A673 (cell line): ENCODE measurements around the gene GRIK1. TPM values are rescaled to one million over a fixed set of nuclear protein-coding genes. Genes with fewer than 3 reads are reported as not detected.

Source experiments
- BruUV-seq: library from RNA; stranded (reverse); fragments of 400-500 nt; replicated peaks from 2 replicates; lab custom pipeline; 2021; lab: Mats Ljungman, UMichigan
- CTCF ChIA-PET: fragments of 300-600 bp; sonication (Branson Sonifier 250); formaldehyde crosslinking; loops from one replicate; lab custom pipeline; 2022; ENCODE audit warnings: antibody characterized with exemption; lab: Charles Lee
- POLR2A ChIA-PET: fragments of 300-600 bp; sonication (Branson Sonifier 250); formaldehyde crosslinking; loops from one replicate; lab custom pipeline; 2022; ENCODE audit warnings: antibody characterized with exemption; ENCODE audit not compliant: low non-redundant PET; lab: Charles Lee
- DNase-seq: peaks from one replicate; pipeline ENCODE4 v3.0.0-alpha.2; 2015; ENCODE audit warnings: low spot score
- H3K27ac ChIP-seq: fragments of 200-600 bp; sonication (generic); 2 replicates; pipeline ENCODE4 v1.5.1; 2016; ENCODE audit warnings: mixed run types, low read depth, mild to moderate bottlenecking, mixed read lengths, antibody characterized with exemption, low read length; ENCODE audit not compliant: poor library complexity, severe bottlenecking
- H3K27me3 ChIP-seq: fragments of 200-600 bp; sonication (generic); replicated peaks from 2 replicates; pipeline ENCODE4 v1.6.1; 2017; ENCODE audit warnings: mixed run types, low read depth, mild to moderate bottlenecking, mixed read lengths, antibody characterized with exemption, low read length; ENCODE audit not compliant: insufficient read depth, poor library complexity
- H3K36me3 ChIP-seq: fragments of 200-600 bp; sonication (generic); 2 replicates; pipeline ENCODE4 v1.6.1; 2016; ENCODE audit warnings: mixed run types, mild to moderate bottlenecking, mixed read lengths, antibody characterized with exemption, low read length; ENCODE audit not compliant: insufficient read depth, poor library complexity, severe bottlenecking
- H3K4me1 ChIP-seq: fragments of 200-600 bp; sonication (generic); 2 replicates; pipeline ENCODE4 v1.6.1; 2017; ENCODE audit warnings: mixed run types, mild to moderate bottlenecking, mixed read lengths, antibody characterized with exemption, low read length; ENCODE audit not compliant: insufficient read depth, poor library complexity, severe bottlenecking
- H3K4me3 ChIP-seq: fragments of 200-600 bp; sonication (generic); 2 replicates; pipeline ENCODE4 v1.5.1; 2016; ENCODE audit warnings: low read depth, mixed run types, mild to moderate bottlenecking, mixed read lengths, low read length; ENCODE audit not compliant: poor library complexity, severe bottlenecking
- H3K9me3 ChIP-seq: fragments of 200-600 bp; sonication (generic); 2 replicates; pipeline ENCODE4 v1.6.1; 2016; ENCODE audit warnings: mixed run types, low read depth, mild to moderate bottlenecking, mixed read lengths, antibody characterized with exemption, low read length; ENCODE audit not compliant: poor library complexity, severe bottlenecking
- EZH2 ChIP-seq: fragments of 200-600 bp; sonication (generic); IDR thresholded peaks from 2 replicates; pipeline ENCODE4 v1.6.1; 2017; ENCODE audit warnings: borderline replicate concordance, low read depth, mild to moderate bottlenecking, mixed read lengths, antibody characterized with exemption, low read length; ENCODE audit not compliant: poor library complexity, severe bottlenecking
- intact Hi-C: fragments of 100-400 bp; cut with micrococcal nuclease; formaldehyde crosslinking; loops from one replicate; pipeline ENCODE4 v1.10.0; 2022; ENCODE audit not compliant: unreplicated experiment
- total RNA-seq: library from RNA; stranded (reverse); gene quantifications from 2 replicates; pipeline ENCODE4 v1.2.3, GENCODE V29; 2021
- TF ChIP-seq, protein P1 (sequence below): fragments of 300-800, 200-600 bp; sonication (generic); conservative IDR thresholded peaks from 2 replicates; pipeline ENCODE4 v1.5.1; 2017; ENCODE audit warnings: low read depth, mild to moderate bottlenecking, antibody characterized with exemption, low read length, moderate library complexity, mixed read lengths

The GRIK1 gene
- total RNA-seq, 1 experiment from 2014 or later: 0.67 TPM

DNA sequence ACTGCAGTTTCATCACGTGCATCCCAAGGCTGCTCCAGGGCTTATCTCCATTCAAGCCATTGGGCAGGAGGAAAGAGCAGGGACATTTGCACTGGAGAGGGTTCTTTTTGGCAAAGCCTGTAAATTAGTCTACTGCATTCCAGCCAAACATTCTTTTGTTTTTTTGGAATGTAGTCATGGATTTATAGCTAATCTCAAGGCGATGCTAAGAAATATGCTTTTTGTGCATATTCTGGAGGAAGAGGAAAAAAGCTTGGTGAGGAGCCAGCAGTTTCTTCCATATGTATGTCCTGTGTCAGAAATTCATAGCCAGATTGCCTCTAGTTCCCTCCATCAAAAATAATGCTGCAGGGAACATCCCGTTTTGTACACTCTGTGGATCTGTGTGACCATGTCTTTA is 419.6 kb downstream of the GRIK1 start:
- intact Hi-C loops: no loop called here
- H3K4me3 ChIP-seq: no peak overlapping the region
- H3K27me3 ChIP-seq: no peaks in the 10 kb centered on the region
- H3K9me3 ChIP-seq: peaks cover 4% of the 10 kb centered on the region
- no peak for TF ChIP-seq EZH2
- TF ChIP-seq, protein P1, sequence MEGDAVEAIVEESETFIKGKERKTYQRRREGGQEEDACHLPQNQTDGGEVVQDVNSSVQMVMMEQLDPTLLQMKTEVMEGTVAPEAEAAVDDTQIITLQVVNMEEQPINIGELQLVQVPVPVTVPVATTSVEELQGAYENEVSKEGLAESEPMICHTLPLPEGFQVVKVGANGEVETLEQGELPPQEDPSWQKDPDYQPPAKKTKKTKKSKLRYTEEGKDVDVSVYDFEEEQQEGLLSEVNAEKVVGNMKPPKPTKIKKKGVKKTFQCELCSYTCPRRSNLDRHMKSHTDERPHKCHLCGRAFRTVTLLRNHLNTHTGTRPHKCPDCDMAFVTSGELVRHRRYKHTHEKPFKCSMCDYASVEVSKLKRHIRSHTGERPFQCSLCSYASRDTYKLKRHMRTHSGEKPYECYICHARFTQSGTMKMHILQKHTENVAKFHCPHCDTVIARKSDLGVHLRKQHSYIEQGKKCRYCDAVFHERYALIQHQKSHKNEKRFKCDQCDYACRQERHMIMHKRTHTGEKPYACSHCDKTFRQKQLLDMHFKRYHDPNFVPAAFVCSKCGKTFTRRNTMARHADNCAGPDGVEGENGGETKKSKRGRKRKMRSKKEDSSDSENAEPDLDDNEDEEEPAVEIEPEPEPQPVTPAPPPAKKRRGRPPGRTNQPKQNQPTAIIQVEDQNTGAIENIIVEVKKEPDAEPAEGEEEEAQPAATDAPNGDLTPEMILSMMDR: no peak
- ChIA-PET POLR2A (no interaction called here), CTCF (no interaction called here)
- no peaks in the 10 kb centered on the region for H3K36me3 ChIP-seq
- H3K4me1 ChIP-seq: no peaks in the 10 kb centered on the region
- no TSS peak for BruUV-seq
- no peak overlapping the region for H3K27ac ChIP-seq
- DNase-seq: no peak

DNA sequence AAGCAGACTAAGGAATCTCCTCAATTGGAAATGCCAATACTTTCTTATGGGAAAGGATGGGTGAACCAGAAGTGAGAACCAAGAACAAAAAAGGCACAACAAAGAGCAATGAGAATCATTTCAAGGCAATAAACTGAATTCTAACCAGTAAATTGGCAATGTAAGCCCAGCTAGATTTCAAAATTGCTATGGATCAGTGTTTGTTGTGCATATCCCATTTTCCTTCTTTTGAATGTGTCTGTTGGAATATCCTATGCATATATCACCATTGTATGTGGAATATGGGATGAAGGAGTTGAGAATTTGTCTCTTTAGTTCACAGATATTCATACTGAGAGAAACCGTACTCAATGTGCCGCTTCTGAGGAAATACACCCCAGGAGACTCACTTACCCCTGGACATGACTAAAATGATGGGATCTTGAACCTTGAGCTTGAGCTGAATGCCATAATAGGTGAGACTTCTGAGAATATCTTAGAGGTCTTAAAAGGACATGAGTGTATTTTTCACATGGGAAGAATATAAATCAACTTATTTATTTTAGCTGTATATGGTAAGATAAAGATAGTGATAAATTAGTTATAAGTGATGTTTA is 425.0 kb downstream of the GRIK1 start:
- no TSS peak for BruUV-seq
- no peak overlapping the region for H3K27ac ChIP-seq
- ChIA-PET CTCF (interaction anchor here (0.5 kb wide), 1 partner anchor 827 kb away, joined by 6 read pairs; no protein-coding TSS in a partner anchor), POLR2A (no interaction called here)
- H3K27me3 ChIP-seq: no peaks in the 10 kb centered on the region
- no peaks in the 10 kb centered on the region for H3K36me3 ChIP-seq
- no peaks in the 10 kb centered on the region for H3K4me1 ChIP-seq
- DNase-seq: no peak
- H3K9me3 ChIP-seq: peaks cover 16% of the 10 kb centered on the region
- intact Hi-C loops: no loop called here
- H3K4me3 ChIP-seq: no peak overlapping the region
- TF ChIP-seq, protein P1: no peak
- no peak for TF ChIP-seq EZH2

DNA sequence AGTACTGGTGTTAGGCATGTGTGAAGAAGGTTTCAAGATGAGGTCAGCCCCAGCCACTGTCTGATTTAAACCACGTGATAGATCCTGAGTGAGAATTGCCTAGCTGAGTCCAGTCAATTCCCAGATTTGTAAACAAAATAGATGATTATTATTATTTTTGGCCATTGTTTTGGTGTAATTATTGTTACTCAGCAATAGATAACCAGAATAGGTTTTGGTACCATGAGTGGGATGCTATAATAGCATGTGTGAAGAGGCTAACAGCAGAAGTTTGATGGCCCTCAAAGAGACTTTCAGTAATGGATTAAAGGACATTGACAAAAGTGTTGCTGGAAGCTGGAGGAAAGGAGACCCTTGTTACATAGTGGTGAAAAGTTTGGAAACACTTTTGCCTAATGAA is 426.3 kb downstream of the GRIK1 start:
- DNase-seq: no peak
- H3K27ac ChIP-seq: no peak overlapping the region
- BruUV-seq: no TSS peak
- ChIA-PET CTCF (no interaction called here), POLR2A (no interaction called here)
- intact Hi-C loops: no loop called here
- H3K4me3 ChIP-seq: no peak overlapping the region
- H3K36me3 ChIP-seq: no peaks in the 10 kb centered on the region
- TF ChIP-seq, protein P1: no peak
- no peak for TF ChIP-seq EZH2
- no peaks in the 10 kb centered on the region for H3K4me1 ChIP-seq
- H3K9me3 ChIP-seq: peaks cover 16% of the 10 kb centered on the region
- no peaks in the 10 kb centered on the region for H3K27me3 ChIP-seq
